ENCODE measurements around the gene MATK.
"Not testable (repeated sequence)": the region's sequence is repeated elsewhere in the genome, so short reads cannot be mapped to it uniquely, and the experiment has no call there.

The MATK gene

GRCh38 chr19:3770136-3770999 is 15.8 kb downstream of the MATK start:
- DNase-seq, result no peak

DNA sequence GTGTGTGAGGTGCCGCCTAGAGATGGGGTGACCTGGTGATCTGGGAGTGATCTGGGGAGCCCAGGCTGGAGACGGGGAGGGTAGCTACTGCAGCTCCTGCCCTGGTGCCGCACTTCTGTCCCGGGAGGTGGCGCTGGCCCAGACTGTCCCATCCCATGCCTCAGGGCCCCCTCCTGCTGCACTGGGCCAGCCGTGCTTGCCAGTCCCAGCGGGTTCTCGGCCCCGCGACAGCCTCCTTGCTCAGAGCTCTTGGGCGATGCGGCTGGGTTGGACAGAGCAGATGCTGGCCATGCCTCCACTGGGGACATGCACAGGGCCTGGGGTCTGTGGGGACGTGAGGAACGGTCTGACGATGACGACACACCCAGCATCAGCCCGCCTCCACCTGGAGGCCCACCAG is 16.7 kb downstream of the MATK start:
- DNase-seq, result no peak

DNA sequence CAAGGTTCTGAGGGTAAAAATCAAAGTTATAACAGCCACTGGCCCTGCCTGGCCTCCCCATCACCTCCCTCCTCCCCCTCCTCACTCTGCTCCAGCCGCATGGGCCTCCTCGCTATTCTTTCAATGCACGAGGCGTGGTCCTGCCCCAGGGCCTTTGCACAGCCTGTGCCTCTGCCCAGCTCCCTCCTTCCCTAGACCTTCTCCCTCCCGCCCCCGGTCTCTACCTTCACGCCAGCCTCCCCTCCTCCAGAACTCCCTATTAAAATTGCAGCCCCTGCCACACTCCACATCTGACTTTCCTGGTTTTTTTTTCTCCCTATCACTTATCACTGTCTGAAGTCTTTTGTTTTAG is 17.5 kb downstream of the MATK start:
- DNase-seq, result no peak

DNA sequence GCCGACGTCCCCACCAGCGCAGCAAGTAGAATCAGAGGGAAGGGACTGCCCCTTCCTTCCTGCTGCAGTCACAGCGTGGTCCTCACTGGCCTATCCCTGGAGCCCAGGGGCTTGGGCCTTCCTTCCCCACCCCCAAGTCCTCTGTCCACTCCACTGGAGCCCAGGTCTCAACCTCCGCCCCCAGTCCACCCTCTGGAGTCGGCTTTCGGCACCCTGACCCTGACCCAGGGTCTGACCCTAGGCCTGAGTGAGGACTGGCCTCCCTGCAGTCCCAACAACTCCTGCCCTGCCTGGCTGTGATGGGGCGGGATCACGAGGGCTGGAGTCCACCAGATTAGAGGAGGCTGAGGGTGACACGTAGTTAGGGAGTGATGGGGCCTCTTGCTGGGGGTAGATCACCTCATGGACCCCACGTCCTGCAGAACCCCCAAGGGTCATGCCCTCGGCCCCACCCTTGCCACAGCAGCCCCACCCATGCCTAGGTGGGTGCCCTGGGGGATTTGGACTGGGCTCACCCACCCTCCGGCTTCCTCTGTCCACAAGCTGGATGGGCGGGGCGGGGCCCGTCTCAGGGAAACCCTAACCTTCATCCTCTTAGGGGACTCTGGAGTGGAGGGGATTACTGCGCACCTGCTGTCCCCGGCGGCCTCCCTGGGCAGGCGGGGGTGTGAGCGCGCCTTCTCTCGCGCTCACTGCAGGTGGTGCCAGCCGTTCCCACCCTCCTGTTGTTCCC is 18.0 kb downstream of the MATK start:
- no peak for DNase-seq

DNA sequence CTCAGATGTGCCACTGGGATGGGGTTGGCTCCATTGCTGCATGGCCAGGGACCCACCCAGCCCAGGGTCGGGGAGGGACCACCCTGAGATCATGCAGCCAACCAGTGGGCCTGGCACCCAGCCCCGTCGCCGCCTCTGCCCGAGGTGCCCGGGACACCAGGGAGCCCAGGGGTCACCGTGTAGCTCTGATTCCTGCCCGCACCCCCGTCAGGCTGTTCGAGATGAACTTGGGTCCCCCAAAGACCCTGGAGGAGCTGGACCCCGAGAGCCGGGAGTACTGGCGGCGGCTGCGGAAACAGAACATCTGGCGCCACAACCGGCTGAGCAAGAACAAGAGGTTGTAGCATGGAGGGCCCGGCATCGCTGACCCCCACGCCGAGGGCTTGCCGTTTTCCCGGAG is 19.1 kb downstream of the MATK start:
- DNase-seq, result no peak

GRCh38 chr19:3766520-3766919 is 19.7 kb downstream of the MATK start:
- DNase-seq, result peak; percentile 33

GRCh38 chr19:3765757-3766156 is 20.4 kb downstream of the MATK start:
- not testable (repeated sequence) for DNase-seq

GRCh38 chr19:3765121-3765520 is 21.1 kb downstream of the MATK start:
- no peak for DNase-seq

DNA sequence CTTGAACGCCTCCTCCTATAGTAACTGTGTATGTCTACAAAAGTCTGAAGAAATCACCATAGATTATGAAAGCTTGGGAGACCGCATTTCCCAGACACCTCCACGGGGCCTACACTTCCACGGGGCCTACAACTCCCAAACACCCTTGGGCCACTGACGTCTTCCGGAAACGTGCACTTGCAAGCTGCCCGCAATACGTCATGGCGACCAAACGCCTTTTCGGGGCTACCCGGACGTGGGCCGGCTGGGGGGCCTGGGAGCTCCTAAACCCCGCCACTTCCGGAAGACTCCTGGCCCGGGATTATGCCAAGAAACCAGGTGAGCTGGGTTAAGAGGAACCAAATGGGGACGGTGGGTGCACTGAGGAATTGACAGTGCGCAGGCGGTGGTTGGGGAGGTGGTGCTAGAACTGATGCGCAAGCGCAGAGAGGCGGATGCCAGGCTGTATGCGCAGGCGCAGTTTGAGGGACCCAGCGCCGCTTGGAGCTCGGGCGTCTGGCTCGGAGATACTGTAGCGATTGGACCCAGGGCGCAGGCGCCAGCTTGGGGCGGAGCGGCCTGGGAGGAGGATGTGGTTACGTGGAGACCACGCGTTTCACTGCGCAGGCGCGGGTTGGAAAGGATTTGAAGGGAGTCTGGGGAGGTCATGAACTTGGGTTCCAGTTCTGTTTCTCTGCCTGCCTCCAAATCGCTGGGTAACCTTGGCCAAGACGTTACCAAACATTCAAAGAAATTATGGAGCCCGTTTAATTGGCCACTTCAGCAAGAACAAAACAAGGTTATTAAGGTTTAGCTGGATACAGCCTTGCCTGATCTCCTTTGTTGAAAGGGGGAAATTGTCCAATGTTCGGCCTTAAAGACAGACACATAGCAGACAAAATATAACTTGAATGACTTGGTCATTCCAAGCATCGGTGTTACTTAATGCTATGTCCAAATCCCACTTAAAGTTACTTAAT is 23.4 kb downstream of the MATK start, which contains the start of gene MRPL54:
Gene MRPL54 (plus strand): TSS at position 182 of the 959 bp plus-strand sequence. CDS start 19 bp downstream, at position 201.
- peak; percentile 100 for DNase-seq

- DNase-seq, result no peak
These were observed 24.1 kb downstream of the MATK start for GRCh38 chr19:3762130-3762473.

- DNase-seq, result peak; percentile 98
These were observed 24.6 kb downstream of the MATK start, which contains the start of gene APBA3 for GRCh38 chr19:3761382-3762129. Gene APBA3, minus strand, starts transcription at chr19:3761692. Its CDS starts 1,428 bp downstream, at chr19:3760264.

GRCh38 chr19:3760871-3761361 is 25.3 kb downstream of the MATK start:
- peak; percentile 20 for DNase-seq

DNA sequence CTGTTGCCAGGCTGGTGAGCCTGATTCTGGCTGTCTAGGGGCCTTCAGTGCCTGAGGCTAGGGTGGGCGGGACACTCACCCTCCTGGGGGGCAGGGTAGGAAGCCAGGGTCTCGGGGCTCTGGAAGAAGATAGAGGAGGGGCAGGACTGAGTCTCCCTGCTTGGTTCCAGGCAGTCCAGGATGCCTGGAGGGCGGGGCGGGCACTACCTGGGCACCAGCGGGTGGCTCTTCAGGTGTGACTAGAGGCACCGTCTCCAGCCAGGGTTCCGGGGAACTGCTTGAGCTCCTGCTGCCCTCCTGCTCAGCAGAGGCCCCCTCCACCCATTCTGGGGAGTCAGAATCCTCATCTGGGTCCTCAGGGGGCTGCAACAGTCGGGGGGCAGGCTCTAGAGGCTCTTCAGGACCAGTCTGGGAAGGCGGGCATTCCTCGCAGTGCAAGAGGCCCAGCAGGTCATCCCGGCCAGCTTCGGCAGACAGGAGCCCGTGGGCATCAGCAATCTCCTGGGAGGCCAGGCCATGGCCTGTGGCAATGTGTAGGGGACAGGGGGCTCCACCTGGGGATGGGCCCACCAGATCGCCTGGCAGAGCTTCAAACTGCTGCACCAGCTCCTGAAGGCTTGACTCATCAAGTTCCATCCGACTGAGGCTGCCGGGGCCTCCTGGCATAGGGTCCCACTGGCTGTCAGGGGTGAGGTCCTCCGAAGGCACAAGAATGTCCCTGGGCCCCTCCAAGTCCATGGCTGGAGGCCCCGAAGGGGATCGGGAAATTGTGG is 26.5 kb downstream of the MATK start:
- DNase-seq, result no peak

DNA sequence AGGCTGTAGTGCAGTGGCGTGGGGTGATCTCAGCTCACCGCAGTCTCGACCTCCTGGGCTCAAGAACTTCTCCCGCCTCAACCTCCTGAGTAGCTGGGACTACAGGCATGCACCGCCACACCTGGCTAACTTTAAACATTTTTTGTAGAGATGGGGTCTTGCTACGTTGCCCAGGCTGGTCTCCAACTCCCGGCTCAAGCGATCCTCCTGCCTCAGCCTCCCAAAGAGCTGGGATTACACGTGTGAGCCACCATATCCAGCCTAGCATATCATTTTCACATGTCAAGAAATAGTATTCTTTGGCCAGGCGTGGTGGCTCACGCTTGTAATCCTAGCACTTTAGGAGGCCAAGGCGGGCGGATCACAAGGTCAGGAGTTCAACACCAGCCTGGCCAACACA is 27.9 kb downstream of the MATK start:
- not testable (repeated sequence) for DNase-seq

DNA sequence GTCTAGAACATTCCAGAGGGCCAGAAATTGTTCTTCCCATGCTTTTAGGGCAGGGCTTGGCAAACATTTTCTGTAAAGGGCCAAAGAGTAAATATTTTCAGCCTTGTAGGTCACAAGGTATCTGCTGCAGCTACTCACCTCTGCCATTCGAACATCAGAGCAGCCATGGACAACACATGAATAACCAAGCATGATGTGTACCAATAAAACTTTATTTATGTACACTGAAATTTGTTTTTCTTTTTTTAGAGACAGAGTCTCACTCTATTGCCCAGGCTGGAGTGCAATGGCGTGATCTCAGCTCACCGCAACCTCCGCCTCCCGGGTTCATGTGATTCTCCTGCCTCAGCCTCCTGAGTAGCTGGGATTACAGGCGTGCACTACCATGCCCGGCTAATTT is 28.5 kb downstream of the MATK start:
- not testable (repeated sequence) for DNase-seq

GRCh38 chr19:3753631-3754410 is 32.4 kb downstream of the MATK start:
- DNase-seq, result no peak

- no peak for DNase-seq
These were observed 33.7 kb downstream of the MATK start for GRCh38 chr19:3752492-3752891.

DNA sequence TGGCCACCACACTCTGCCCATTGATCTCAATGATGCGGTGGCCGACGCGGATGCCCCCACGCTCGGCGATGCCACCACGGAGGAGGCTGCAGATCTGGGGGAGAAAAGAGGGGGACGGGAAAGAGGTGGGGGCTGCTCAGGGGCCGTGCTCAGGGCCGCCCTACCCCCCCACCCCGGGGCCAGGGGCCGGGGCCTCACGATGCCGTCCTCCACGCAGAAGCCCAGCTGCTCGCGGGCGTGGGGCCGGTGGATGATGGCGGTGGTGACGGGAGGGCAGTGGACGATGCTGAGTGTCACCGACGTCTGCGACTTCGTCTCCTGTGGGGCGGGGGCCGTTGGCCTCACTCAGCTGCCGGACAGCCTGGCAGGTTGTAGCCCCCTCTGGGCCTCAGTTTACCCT is 34.9 kb downstream of the MATK start:
- DNase-seq, result no peak

GRCh38 chr19:3750211-3750610 is 36.0 kb downstream of the MATK start:
- DNase-seq, result no peak

DNA sequence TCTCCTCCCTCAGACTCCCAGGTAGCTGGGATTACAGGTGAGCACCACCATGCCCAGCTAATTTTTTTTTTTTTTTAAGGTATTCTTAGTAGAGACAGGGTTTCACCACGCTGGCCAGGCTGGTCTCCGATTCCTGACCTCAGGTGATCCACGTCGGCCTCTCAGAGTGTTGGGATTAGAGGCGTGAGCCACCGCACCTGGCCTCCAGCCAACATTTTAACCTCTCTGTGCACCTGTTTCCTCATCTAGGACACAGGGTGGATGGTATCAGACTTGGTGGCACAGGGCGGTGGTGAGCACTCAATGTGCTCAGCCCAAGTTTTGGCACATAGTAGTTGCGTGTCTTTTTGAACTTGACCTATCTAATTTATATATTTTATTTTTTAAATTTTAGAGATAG is 37.2 kb downstream of the MATK start:
- no peak for DNase-seq

All from activated CD4-positive, alpha-beta T cell treated with anti-CD3 and anti-CD28 coated beads, Interleukin-2, Interleukin-6, amounts not matched to agents 100 ng/mL and 50 ng/mL, durations not matched to agents 16 hours and 8 hours (primary cell).